ENCODE measurements around the gene SIRT5.

SIRT5 gene

GRCh38 chr6:13635948-13636658 is 61.7 kb downstream of the SIRT5 start:
- no peak for DNase-seq (ENCODE audit: low read depth in 2 of 2)

- no peak for DNase-seq (ENCODE audit: low read depth in 2 of 2)
Observed at GRCh38 chr6:13638014-13638413, 63.6 kb downstream of the SIRT5 start.

GRCh38 chr6:13638626-13639025 is 64.2 kb downstream of the SIRT5 start:
- DNase-seq (ENCODE audit: low read depth in 2 of 2): no peak

GRCh38 chr6:13641315-13641714 is 66.9 kb downstream of the SIRT5 start:
- DNase-seq (ENCODE audit: low read depth in 2 of 2): no peak

GRCh38 chr6:13643125-13643524 is 68.7 kb downstream of the SIRT5 start:
- no peak for DNase-seq (ENCODE audit: low read depth in 2 of 2)

- no peak for DNase-seq (ENCODE audit: low read depth in 2 of 2)
Observed at GRCh38 chr6:13648850-13649249, 74.4 kb downstream of the SIRT5 start.

GRCh38 chr6:13649393-13649792 is 75.0 kb downstream of the SIRT5 start:
- DNase-seq (ENCODE audit: low read depth in 2 of 2): no peak

GRCh38 chr6:13653296-13653695 is 78.9 kb downstream of the SIRT5 start:
- DNase-seq (ENCODE audit: low read depth in 2 of 2): no peak

- DNase-seq (ENCODE audit: low read depth in 2 of 2): no peak
Observed at GRCh38 chr6:13654496-13654895, 80.1 kb downstream of the SIRT5 start.

GRCh38 chr6:13655700-13656099 is 81.3 kb downstream of the SIRT5 start:
- no peak for DNase-seq (ENCODE audit: low read depth in 2 of 2)

- no peak for DNase-seq (ENCODE audit: low read depth in 2 of 2)
Observed at GRCh38 chr6:13660273-13660672, 85.9 kb downstream of the SIRT5 start.

GRCh38 chr6:13660893-13661292 is 86.5 kb downstream of the SIRT5 start:
- no peak for DNase-seq (ENCODE audit: low read depth in 2 of 2)

GRCh38 chr6:13661647-13662046 is 87.2 kb downstream of the SIRT5 start:
- no peak for DNase-seq (ENCODE audit: low read depth in 2 of 2)

GRCh38 chr6:13662651-13663334 is 88.4 kb downstream of the SIRT5 start:
- DNase-seq (ENCODE audit: low read depth in 2 of 2): no peak

GRCh38 chr6:13663986-13664385 is 89.6 kb downstream of the SIRT5 start:
- no peak for DNase-seq (ENCODE audit: low read depth in 2 of 2)
